Measurements from ENCODE around the gene ZFAND2B.

The ZFAND2B gene, protein sequence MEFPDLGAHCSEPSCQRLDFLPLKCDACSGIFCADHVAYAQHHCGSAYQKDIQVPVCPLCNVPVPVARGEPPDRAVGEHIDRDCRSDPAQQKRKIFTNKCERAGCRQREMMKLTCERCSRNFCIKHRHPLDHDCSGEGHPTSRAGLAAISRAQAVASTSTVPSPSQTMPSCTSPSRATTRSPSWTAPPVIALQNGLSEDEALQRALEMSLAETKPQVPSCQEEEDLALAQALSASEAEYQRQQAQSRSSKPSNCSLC

DNA sequence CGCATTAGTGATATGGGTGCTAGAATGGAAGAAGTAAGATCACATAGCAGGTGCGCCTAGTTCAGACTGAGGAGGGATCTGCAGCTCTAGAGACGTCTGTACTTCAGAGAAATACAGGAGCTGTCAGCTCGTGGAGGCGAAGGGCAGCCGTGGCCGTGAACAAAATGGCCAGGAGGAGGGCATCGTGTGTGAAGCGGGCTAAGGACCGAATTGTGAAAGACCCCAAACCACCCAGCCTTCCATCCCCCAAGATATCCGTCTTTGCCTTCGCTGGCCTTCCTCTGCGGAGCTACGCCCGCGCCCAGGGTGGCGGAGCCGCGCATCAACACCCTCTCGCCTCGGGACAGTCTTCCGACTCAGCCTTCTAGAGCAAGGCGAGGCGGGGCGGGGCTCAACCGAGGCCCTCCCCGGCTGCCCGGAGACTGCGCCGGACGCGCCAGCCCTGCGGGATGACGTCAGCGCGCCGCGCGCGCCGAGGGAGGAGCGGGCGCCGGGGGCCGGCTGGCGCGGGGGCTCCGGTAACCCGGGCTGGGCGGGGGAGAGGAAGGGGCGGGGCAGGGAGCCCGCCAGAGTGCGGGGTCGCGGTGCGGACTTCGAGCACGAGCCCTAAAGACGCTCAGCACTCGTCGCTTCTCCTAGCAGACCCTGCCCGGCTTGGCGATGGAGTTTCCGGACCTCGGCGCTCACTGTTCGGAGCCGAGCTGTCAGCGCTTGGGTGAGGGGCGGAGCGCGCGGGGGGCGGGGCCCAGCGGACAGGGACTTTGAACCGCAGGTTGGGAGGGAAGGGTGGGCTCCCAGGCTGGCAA lies at the start of gene ZFAND2B:
Gene ZFAND2B (plus strand): TSS at position 455 of the 806 bp plus-strand sequence. CDS start 206 bp downstream, at position 661.
- no peak for TF ChIP-seq CTCF (IDR thresholded peaks at IDR 0.05)

GRCh38 chr2:219157396-219157795 lies 49.2 kb upstream of the ZFAND2B start:
- no peak for TF ChIP-seq CTCF (IDR thresholded peaks at IDR 0.05)

GRCh38 chr2:219158025-219158424 lies 48.6 kb upstream of the ZFAND2B start:
- no peak for TF ChIP-seq CTCF (IDR thresholded peaks at IDR 0.05)

GRCh38 chr2:219158586-219158985 lies 48.0 kb upstream of the ZFAND2B start:
- TF ChIP-seq CTCF (IDR thresholded peaks at IDR 0.05): no peak

- TF ChIP-seq CTCF (IDR thresholded peaks at IDR 0.05): no peak
Observed at GRCh38 chr2:219159771-219160185, 46.8 kb upstream of the ZFAND2B start.

GRCh38 chr2:219160186-219161017 lies 46.2 kb upstream of the ZFAND2B start, which contains the start of gene NHEJ1:
Gene NHEJ1 (minus strand): TSS chr2:219160815. CDS start chr2:219158362, 2,453 bp downstream.
- TF ChIP-seq CTCF (IDR thresholded peaks at IDR 0.05): peak; percentile 90

- TF ChIP-seq CTCF (IDR thresholded peaks at IDR 0.05): no peak
Observed at GRCh38 chr2:219161097-219161496, 45.5 kb upstream of the ZFAND2B start.

Data from LNCAP (cell line).